HG03432 (cell line): ENCODE results near the gene SSTR1.
"Not testable (repeated sequence)": the region's sequence is repeated elsewhere in the genome, so short reads cannot be mapped to it uniquely, and the experiment has no call there.

Experiments used
- ATAC-seq: cut with Tn5 transposase; IDR thresholded peaks from one replicate; pipeline ENCODE4 v1.9.1; 2021; ENCODE audit warnings: mild to moderate bottlenecking, moderate library complexity; ENCODE audit not compliant: unreplicated experiment

Gene SSTR1

GRCh38 chr14:38207736-38208617, at the start of gene SSTR1:
Gene SSTR1, plus strand, starts transcription at chr14:38207904. Its CDS starts 1,486 bp downstream, at chr14:38209390.
- ATAC-seq: no peak

GRCh38 chr14:38158468-38158867, 49.2 kb upstream of the SSTR1 start:
- ATAC-seq: no peak

- ATAC-seq: no peak
Measured at GRCh38 chr14:38168416-38168815, 39.3 kb upstream of the SSTR1 start.

- ATAC-seq: no peak
Measured at GRCh38 chr14:38171197-38171596, 36.5 kb upstream of the SSTR1 start.

- no peak for ATAC-seq
Measured at GRCh38 chr14:38174711-38175110, 33.0 kb upstream of the SSTR1 start.

- no peak for ATAC-seq
Measured at GRCh38 chr14:38175658-38176057, 32.0 kb upstream of the SSTR1 start.

- no peak for ATAC-seq
Measured at GRCh38 chr14:38176379-38176778, 31.3 kb upstream of the SSTR1 start.

GRCh38 chr14:38184132-38184531, 23.6 kb upstream of the SSTR1 start:
- ATAC-seq: no peak

- no peak for ATAC-seq
Measured at GRCh38 chr14:38185671-38186070, 22.0 kb upstream of the SSTR1 start.

- ATAC-seq: no peak
Measured at GRCh38 chr14:38186216-38186615, 21.5 kb upstream of the SSTR1 start.

GRCh38 chr14:38187528-38187927, 20.2 kb upstream of the SSTR1 start:
- ATAC-seq: no peak

- ATAC-seq: no peak
Measured at GRCh38 chr14:38189930-38190726, 17.6 kb upstream of the SSTR1 start.

GRCh38 chr14:38190846-38191245, 16.9 kb upstream of the SSTR1 start:
- not testable (repeated sequence) for ATAC-seq

- not testable (repeated sequence) for ATAC-seq
Measured at GRCh38 chr14:38191491-38191890, 16.2 kb upstream of the SSTR1 start.

- no peak for ATAC-seq
Measured at GRCh38 chr14:38197001-38197783, 10.5 kb upstream of the SSTR1 start.

GRCh38 chr14:38197784-38198335, 9.8 kb upstream of the SSTR1 start:
- ATAC-seq: no peak

- no peak for ATAC-seq
Measured at GRCh38 chr14:38198425-38198824, 9.3 kb upstream of the SSTR1 start.

- no peak for ATAC-seq
Measured at GRCh38 chr14:38199076-38199475, 8.6 kb upstream of the SSTR1 start.

GRCh38 chr14:38199739-38200138, 8.0 kb upstream of the SSTR1 start:
- no peak for ATAC-seq

- ATAC-seq: no peak
Measured at GRCh38 chr14:38201137-38201828, 6.4 kb upstream of the SSTR1 start.
